Measurements from ENCODE around the gene MARK3. TPM values are rescaled to one million over a fixed set of nuclear protein-coding genes. Genes with fewer than 3 reads are reported as not detected.

The MARK3 gene
- polyA plus RNA-seq, 1 donor (not counting 4 experiments of a cell fraction or from before 2014, with no cell fraction given), result 133 TPM

DNA sequence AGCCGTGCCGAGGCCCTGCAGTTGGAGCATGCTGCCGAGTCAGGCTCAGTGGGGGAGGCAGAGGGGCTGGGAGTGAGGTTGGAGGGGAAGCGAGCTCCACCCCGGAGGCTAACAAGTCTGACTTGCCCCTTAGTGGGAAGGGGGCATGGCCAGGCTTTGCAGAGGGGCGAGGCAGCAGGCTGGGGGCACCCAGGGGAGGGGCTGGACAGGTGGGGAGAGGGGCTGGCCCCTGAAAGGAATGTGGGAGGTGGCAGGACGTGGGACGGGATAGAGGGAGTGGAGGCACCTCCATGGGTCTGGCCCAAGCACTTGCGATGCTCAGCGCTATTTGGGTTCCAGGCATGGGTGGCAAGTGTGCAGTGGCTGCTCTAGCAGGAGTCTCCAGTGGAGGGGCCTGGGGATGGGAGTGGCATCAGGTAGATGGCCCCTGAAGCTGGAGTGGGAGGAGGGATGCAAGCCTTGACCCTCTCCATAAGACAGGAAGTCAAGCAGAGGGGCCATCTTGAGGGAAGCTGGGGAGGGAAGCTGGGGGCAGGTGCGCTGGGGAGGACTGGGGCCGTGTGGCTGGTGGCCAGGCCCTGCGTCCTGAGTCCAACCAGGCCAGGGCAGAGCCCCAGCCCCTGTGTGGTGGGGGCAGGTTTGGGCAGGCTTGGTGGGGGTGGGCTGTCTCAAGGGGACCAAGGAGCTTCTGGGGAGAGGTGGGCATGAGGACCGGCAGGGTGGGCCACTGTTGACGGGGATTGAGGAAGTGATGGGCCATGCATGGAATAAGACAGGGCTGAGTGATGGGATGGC, 146.4 kb downstream of the MARK3 start:
- H3K9me3 ChIP-seq (ENCODE audit: control insufficient read depth, low read depth, low read length), result no peaks in the 10 kb centered on the region
- no peaks in the 10 kb centered on the region for H4K20me1 ChIP-seq (ENCODE audit: control insufficient read depth, extremely low read depth, insufficient read depth, low read length)
- H3K79me2 ChIP-seq (ENCODE audit: control insufficient read depth, insufficient read depth, low read length), result peaks cover 32% of the 10 kb centered on the region
- no peak for TF ChIP-seq EZH2 (IDR thresholded peaks at IDR 0.05; ENCODE audit: low read length)
- TF ChIP-seq, protein P1, sequence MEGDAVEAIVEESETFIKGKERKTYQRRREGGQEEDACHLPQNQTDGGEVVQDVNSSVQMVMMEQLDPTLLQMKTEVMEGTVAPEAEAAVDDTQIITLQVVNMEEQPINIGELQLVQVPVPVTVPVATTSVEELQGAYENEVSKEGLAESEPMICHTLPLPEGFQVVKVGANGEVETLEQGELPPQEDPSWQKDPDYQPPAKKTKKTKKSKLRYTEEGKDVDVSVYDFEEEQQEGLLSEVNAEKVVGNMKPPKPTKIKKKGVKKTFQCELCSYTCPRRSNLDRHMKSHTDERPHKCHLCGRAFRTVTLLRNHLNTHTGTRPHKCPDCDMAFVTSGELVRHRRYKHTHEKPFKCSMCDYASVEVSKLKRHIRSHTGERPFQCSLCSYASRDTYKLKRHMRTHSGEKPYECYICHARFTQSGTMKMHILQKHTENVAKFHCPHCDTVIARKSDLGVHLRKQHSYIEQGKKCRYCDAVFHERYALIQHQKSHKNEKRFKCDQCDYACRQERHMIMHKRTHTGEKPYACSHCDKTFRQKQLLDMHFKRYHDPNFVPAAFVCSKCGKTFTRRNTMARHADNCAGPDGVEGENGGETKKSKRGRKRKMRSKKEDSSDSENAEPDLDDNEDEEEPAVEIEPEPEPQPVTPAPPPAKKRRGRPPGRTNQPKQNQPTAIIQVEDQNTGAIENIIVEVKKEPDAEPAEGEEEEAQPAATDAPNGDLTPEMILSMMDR (optimal IDR thresholded peaks at IDR 0.05 in 1 of 3, IDR thresholded peaks at IDR 0.05 in 1 of 3, conservative IDR thresholded peaks at IDR 0.05 in 1 of 3; ENCODE audit: extremely low read depth in 1 of 3, insufficient read depth in 2 of 3, low read length in 3 of 3), result no peak
- H3K4me1 ChIP-seq (ENCODE audit: control insufficient read depth, extremely low read depth, insufficient read depth, low read length), result peaks cover 28% of the 10 kb centered on the region
- dilution Hi-C loops (cut with MboI; ENCODE audit: extremely low pct_ligation_motif_present, low sequenced_read_pairs), result no loop called here
- H3K4me2 ChIP-seq (ENCODE audit: control insufficient read depth, extremely low read depth, insufficient read depth, low read depth, low read length), result no peak overlapping the region
- no peaks in the 10 kb centered on the region for H3K27me3 ChIP-seq (ENCODE audit: control insufficient read depth, extremely low read depth, insufficient read depth, low read length)
- FAIRE-seq (no peak), DNase-seq (ENCODE audit: low read depth, low spot score) (no peak)
- no peak overlapping the region for H3K27ac ChIP-seq (ENCODE audit: control insufficient read depth, insufficient read depth, low read length)
- H3K9me1 ChIP-seq (ENCODE audit: control insufficient read depth, extremely low read depth, insufficient read depth, low read length), result no peaks in the 10 kb centered on the region
- H3K4me3 ChIP-seq (ENCODE audit: control insufficient read depth in 2 of 3, extremely low read depth in 1 of 3, insufficient read depth in 2 of 3, low read depth in 1 of 3, low read length in 3 of 3), result no peak overlapping the region
- H3K36me3 ChIP-seq (ENCODE audit: control insufficient read depth in 2 of 2, extremely low read depth in 1 of 2, insufficient read depth in 2 of 2, low read length in 2 of 2), result peaks cover 8 to 22% of the 10 kb centered on the region in 2 experiments
- H3K9ac ChIP-seq (ENCODE audit: control insufficient read depth, extremely low read depth, insufficient read depth, low read length), result no peak overlapping the region
- H2AFZ ChIP-seq (ENCODE audit: control insufficient read depth, low read length), result no peak overlapping the region

DNA sequence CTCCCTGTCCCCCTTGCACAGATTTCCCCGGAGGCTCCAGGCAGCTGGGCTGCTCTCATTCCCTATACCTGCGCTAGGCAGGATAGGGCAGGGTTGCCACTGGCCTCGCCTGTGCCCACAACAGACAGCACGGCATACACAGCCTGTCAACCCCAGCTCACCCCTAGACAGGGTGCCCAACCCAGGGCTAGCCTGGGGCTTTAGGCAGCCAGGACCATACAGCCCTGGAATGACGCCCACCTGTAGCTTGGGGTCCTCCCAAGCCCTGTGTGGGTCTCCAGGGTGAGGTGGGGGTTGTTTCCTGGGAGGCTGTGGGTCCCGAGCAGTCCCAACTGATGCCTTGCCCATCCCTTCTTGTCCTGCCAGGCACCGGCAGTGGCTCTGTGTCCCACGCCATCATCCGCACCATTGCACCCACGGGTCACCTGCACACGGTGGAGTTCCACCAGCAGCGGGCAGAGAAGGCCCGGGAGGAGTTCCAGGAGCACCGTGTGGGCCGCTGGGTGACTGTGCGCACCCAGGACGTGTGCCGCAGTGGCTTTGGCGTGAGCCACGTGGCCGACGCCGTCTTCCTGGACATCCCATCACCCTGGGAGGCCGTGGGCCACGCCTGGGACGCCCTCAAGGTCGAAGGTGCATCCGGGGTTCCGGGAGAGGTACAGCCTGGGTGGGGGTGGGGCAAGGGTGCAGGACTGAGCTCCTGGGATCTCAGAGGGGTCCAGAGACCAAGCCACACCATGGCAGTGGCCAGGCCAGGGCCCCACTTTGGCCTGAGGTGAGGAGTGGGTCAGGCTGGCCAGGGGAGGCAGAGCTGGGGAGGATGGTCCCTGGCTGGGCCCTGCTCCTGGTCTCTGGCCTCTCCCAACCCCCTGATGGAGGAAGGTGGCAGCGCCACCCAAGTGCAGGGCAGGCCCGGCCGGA, 147.3 kb downstream of the MARK3 start:
- dilution Hi-C loops (cut with MboI; ENCODE audit: extremely low pct_ligation_motif_present, low sequenced_read_pairs), result no loop called here
- Histone ChIP-seq H3K27me3 (ENCODE audit: control insufficient read depth, extremely low read depth, insufficient read depth, low read length) (no peaks in the 10 kb centered on the region), H3K9me1 (ENCODE audit: control insufficient read depth, extremely low read depth, insufficient read depth, low read length) (no peaks in the 10 kb centered on the region), H3K4me1 (ENCODE audit: control insufficient read depth, extremely low read depth, insufficient read depth, low read length) (peaks cover 22% of the 10 kb centered on the region), H3K9ac (ENCODE audit: control insufficient read depth, extremely low read depth, insufficient read depth, low read length) (no peak overlapping the region), H4K20me1 (ENCODE audit: control insufficient read depth, extremely low read depth, insufficient read depth, low read length) (no peaks in the 10 kb centered on the region), H3K9me3 (ENCODE audit: control insufficient read depth, low read depth, low read length) (no peaks in the 10 kb centered on the region), H2AFZ (ENCODE audit: control insufficient read depth, low read length) (no peak overlapping the region), H3K4me2 (ENCODE audit: control insufficient read depth, extremely low read depth, insufficient read depth, low read depth, low read length) (no peak overlapping the region), H3K36me3 (ENCODE audit: control insufficient read depth in 2 of 2, extremely low read depth in 1 of 2, insufficient read depth in 2 of 2, low read length in 2 of 2) (peaks cover 8 to 22% of the 10 kb centered on the region in 2 experiments), H3K27ac (ENCODE audit: control insufficient read depth, insufficient read depth, low read length) (no peak overlapping the region), H3K4me3 (ENCODE audit: control insufficient read depth in 2 of 3, extremely low read depth in 1 of 3, insufficient read depth in 2 of 3, low read depth in 1 of 3, low read length in 3 of 3) (no peak overlapping the region), H3K79me2 (ENCODE audit: control insufficient read depth, insufficient read depth, low read length) (peaks cover 32% of the 10 kb centered on the region)
- FAIRE-seq (no peak), DNase-seq (ENCODE audit: low read depth, low spot score) (no peak)
- TF ChIP-seq, protein P1 (optimal IDR thresholded peaks at IDR 0.05 in 1 of 3, IDR thresholded peaks at IDR 0.05 in 1 of 3, conservative IDR thresholded peaks at IDR 0.05 in 1 of 3; ENCODE audit: extremely low read depth in 1 of 3, insufficient read depth in 2 of 3, low read length in 3 of 3), result no peak
